Astrocyte (in vitro differentiated cells and primary cell): ENCODE results near the gene SCAMP1.

Source experiments
- CTCF ChIP-seq: IDR thresholded peaks from 2 replicates; pipeline ENCODE4 v1.5.1; 2011; ENCODE audit warnings: low read depth, mild to moderate bottlenecking, inconsistent platforms, low read length, moderate library complexity; ENCODE audit not compliant: insufficient read depth
- EZH2 ChIP-seq: IDR thresholded peaks from 2 replicates; pipeline ENCODE4 v1.6.1; 2012; ENCODE audit warnings: mild to moderate bottlenecking, low read length, inconsistent platforms; ENCODE audit not compliant: insufficient read depth

GRCh38 chr5:78499485-78499884 lies 139.1 kb downstream of the SCAMP1 start:
- TF ChIP-seq CTCF (no peak), EZH2 (no peak)
